Liver (tissue), 9 donors: ENCODE results near the gene TPRN. TPM values are rescaled to one million over a fixed set of nuclear protein-coding genes. Genes with fewer than 3 reads are reported as not detected.

ENCODE experiments used
- DNase-seq: peaks from one replicate; pipeline ENCODE4 v3.0.0-alpha.2; 2017; ENCODE audit warnings: low spot score
- H3K27ac ChIP-seq, 2 donors: one replicate each; pipeline ENCODE4 v1.7.0; 2013; ENCODE audit warnings: inconsistent platforms in 2 of 2, low read length in 2 of 2, control low read depth in 1 of 2, low read depth in 1 of 2, mild to moderate bottlenecking in 1 of 2
- H3K27me3 ChIP-seq, 4 donors: one replicate each; pipeline versions ENCODE4 v1.6.1 to v1.7.0; 2013; ENCODE audit warnings: low read length in 3 of 4, inconsistent platforms in 1 of 4, mild to moderate bottlenecking in 1 of 4, moderate library complexity in 1 of 4; ENCODE audit not compliant: control insufficient read depth in 4 of 4, insufficient read depth in 4 of 4
- H3K36me3 ChIP-seq, 4 donors: one replicate each; pipeline versions ENCODE4 v1.6.1 to v1.7.0; 2013; ENCODE audit warnings: low read length in 3 of 4, mild to moderate bottlenecking in 3 of 4, low read depth in 1 of 4, moderate library complexity in 1 of 4; ENCODE audit not compliant: control insufficient read depth in 4 of 4, insufficient read depth in 3 of 4
- H3K4me1 ChIP-seq, 4 donors: one replicate each; pipeline versions ENCODE4 v1.6.1 to v1.7.0; 2013; ENCODE audit warnings: low read length in 3 of 4, mild to moderate bottlenecking in 3 of 4, moderate library complexity in 1 of 4; ENCODE audit not compliant: control insufficient read depth in 4 of 4, insufficient read depth in 4 of 4
- H3K4me3 ChIP-seq, 3 donors: one replicate each; pipeline versions ENCODE4 v1.6.1 to v1.7.0; 2013; ENCODE audit warnings: low read length in 3 of 3, control low read depth in 1 of 3, low read depth in 1 of 3, mild to moderate bottlenecking in 1 of 3
- H3K9ac ChIP-seq, 2 donors: one replicate each; pipeline ENCODE4 v1.7.0; 2013; ENCODE audit warnings: low read length in 2 of 2, mild to moderate bottlenecking in 2 of 2, moderate library complexity in 2 of 2, control low read depth in 1 of 2, low read depth in 1 of 2
- H3K9me3 ChIP-seq, 4 donors: one replicate each; pipeline versions ENCODE4 v1.6.1 to v1.7.0; 2013; ENCODE audit warnings: low read length in 3 of 4; ENCODE audit not compliant: control insufficient read depth in 4 of 4
- ATF3 ChIP-seq: IDR thresholded peaks from 2 replicates; pipeline ENCODE4 v1.6.1; 2016; ENCODE audit warnings: antibody characterized with exemption
- CTCF ChIP-seq: fragments of 150-350 bp; IDR thresholded peaks from 2 replicates; pipeline ENCODE4 v1.5.1; 2017; ENCODE audit warnings: improper control_type of control experiment, low read depth, low read length; ENCODE audit not compliant: missing input control
- FOXA1 ChIP-seq: IDR thresholded peaks from 2 replicates; pipeline ENCODE4 v1.6.1; 2016; ENCODE audit warnings: antibody characterized with exemption
- FOXA2 ChIP-seq: IDR thresholded peaks from 2 replicates; pipeline ENCODE4 v1.6.1; 2016; ENCODE audit warnings: antibody characterized with exemption
- GABPA ChIP-seq, 2 donors: IDR thresholded peaks in 1 of 2; conservative IDR thresholded peaks in 1 of 2; 2 replicates each; pipeline ENCODE4 v1.6.1; 2016; ENCODE audit warnings: antibody characterized with exemption in 2 of 2, mild to moderate bottlenecking in 1 of 2, moderate library complexity in 1 of 2
- HNF4A ChIP-seq, 2 donors: conservative IDR thresholded peaks; 2 replicates each; pipeline ENCODE4 v1.6.1; 2016; ENCODE audit warnings: antibody characterized with exemption in 2 of 2, mild to moderate bottlenecking in 2 of 2
- MAX ChIP-seq: IDR thresholded peaks from 2 replicates; pipeline ENCODE4 v1.6.1; 2016; ENCODE audit warnings: antibody characterized with exemption
- NR2F2 ChIP-seq: IDR thresholded peaks from 2 replicates; pipeline ENCODE4 v1.6.1; 2016; ENCODE audit warnings: antibody characterized with exemption
- RAD21 ChIP-seq, 2 donors: IDR thresholded peaks; 2 replicates each; pipeline ENCODE4 v1.6.1; 2016; ENCODE audit warnings: antibody characterized with exemption in 2 of 2, mild to moderate bottlenecking in 2 of 2
- REST ChIP-seq: IDR thresholded peaks from 2 replicates; pipeline ENCODE4 v1.6.1; 2016; ENCODE audit warnings: antibody characterized with exemption, mild to moderate bottlenecking
- RXRA ChIP-seq, 2 donors: IDR thresholded peaks; 2 replicates each; pipeline ENCODE4 v1.6.1; 2017 to 2018; ENCODE audit warnings: antibody characterized with exemption in 2 of 2, mild to moderate bottlenecking in 1 of 2
- SP1 ChIP-seq: IDR thresholded peaks from 2 replicates; pipeline ENCODE4 v1.6.1; 2018; ENCODE audit warnings: antibody characterized with exemption, mild to moderate bottlenecking
- TAF1 ChIP-seq: conservative IDR thresholded peaks from 2 replicates; pipeline ENCODE4 v1.6.1; 2016; ENCODE audit warnings: antibody characterized with exemption, mild to moderate bottlenecking
- YY1 ChIP-seq: IDR thresholded peaks from 2 replicates; pipeline ENCODE4 v1.6.1; 2016; ENCODE audit warnings: antibody characterized with exemption, mild to moderate bottlenecking
- ZBTB33 ChIP-seq: IDR thresholded peaks from 2 replicates; pipeline ENCODE4 v1.6.1; 2016; ENCODE audit warnings: antibody characterized with exemption
- WGBS: extraction: QIAGEN DNeasy Blood & Tissue Kit; methylation state at CpG from one replicate; pipeline ENCODE4 v1.1.7; 2013; 5-methylcytosine and 5-hydroxymethylcytosine counted together
- polyA plus RNA-seq, 2 donors: library from polyadenylated mRNA; stranded (reverse) in 1 of 2; unstranded in 1 of 2; fragments of 200-250 nt in 1 of 2; fragments of >200 nt in 1 of 2; fragmentation: Nextera tagmentation in 1 of 2; extraction: Ambion mirVana in 1 of 2; gene quantifications; one replicate each; pipeline versions ENCODE4 v1.2.1 to v1.2.3, GENCODE V29; 2013 to 2015
- total RNA-seq, 2 donors: library from RNA; depleted of rRNA; stranded (reverse); fragments of >200 nt; gene quantifications; one replicate each; pipeline ENCODE4 v1.2.3, GENCODE V29; 2014
- donor health status: healthy.
- donor health status: healthy.
- donor health status: healthy.
- donor health status: healthy.
- donor health status: healthy.

Gene TPRN
- total and polyA plus RNA-seq, 4 donors = 5.4 to 20.1 (median 11.1) TPM

- TF ChIP-seq CTCF = peak; percentile 12
- peak in 1 of 2 donors; percentile 55 for TF ChIP-seq RAD21 (IDR thresholded peaks at IDR 0.05)
Observed at GRCh38 chr9:137188490-137189296, 11.8 kb downstream of the TPRN start, which contains the start of the genes ANAPC2 and SSNA1 (continued).

- Histone ChIP-seq H3K36me3 (peaks cover 9 to 44% (median 11%) of the 10 kb centered on the region in 4 donors), H3K9me3 (no peaks in the 10 kb centered on the region), H3K4me3 (peak overlapping the region; percentile 74 to 92 (median 86)), H3K27me3 (no peaks in the 10 kb centered on the region), H3K27ac (peak overlapping the region; percentile 90 to 92), H3K9ac (peak overlapping the region; percentile 64 to 76), H3K4me1 (peaks cover 19 to 50% (median 40%) of the 10 kb centered on the region in 4 donors)
- DNase-seq = no peak
- 0% methylated on average over 31 of the region's 31 CpGs for WGBS
- TF ChIP-seq FOXA1 (no peak), MAX (no peak), REST (no peak), YY1 (no peak), FOXA2 (no peak), HNF4A (conservative IDR thresholded peaks at IDR 0.05) (no peak), RAD21 (IDR thresholded peaks at IDR 0.05) (no peak), TAF1 (no peak), ATF3 (no peak), ZBTB33 (no peak), GABPA (IDR thresholded peaks at IDR 0.05 in 1 of 2, conservative IDR thresholded peaks at IDR 0.05 in 1 of 2) (no peak), CTCF (no peak), RXRA (IDR thresholded peaks at IDR 0.05) (no peak), SP1 (no peak), NR2F2 (no peak)
Observed at GRCh38 chr9:137188086-137188489, 12.5 kb downstream of the TPRN start.
